CD4-positive, alpha-beta memory T cell (primary cell): ENCODE measurements around the gene LTBP1. TPM values are rescaled to one million over a fixed set of nuclear protein-coding genes. Genes with fewer than 3 reads are reported as not detected.

ENCODE experiments used
- CTCF ChIA-PET: fragments of 350-600 bp; sonication (Branson Sonifier 250); formaldehyde crosslinking; loops from one replicate; lab custom pipeline; 2021; ENCODE audit warnings: inconsistent platforms; ENCODE audit not compliant: partially characterized antibody; lab: Charles Lee
- POLR2A ChIA-PET: fragments of 350-600 bp; sonication (Branson Sonifier 250); formaldehyde crosslinking; loops from one replicate; lab custom pipeline; 2021; ENCODE audit not compliant: partially characterized antibody; lab: Charles Lee
- DNase-seq, 5 donors: peaks; one replicate each; pipeline versions ENCODE4 v3.0.0 to v3.0.0-alpha.2; 2020 to 2022; ENCODE audit warnings: mixed read lengths in 1 of 5
- H3K27ac ChIP-seq: one replicate; pipeline ENCODE4 v1.7.0; 2013; ENCODE audit warnings: low read depth, low read length
- H3K27me3 ChIP-seq: 2 replicates; pipeline ENCODE4 v1.7.0; 2013; ENCODE audit warnings: mild to moderate bottlenecking, low read length, moderate library complexity; ENCODE audit not compliant: insufficient read depth
- H3K36me3 ChIP-seq: 2 replicates; pipeline ENCODE4 v1.7.0; 2013; ENCODE audit warnings: mild to moderate bottlenecking, low read length, moderate library complexity; ENCODE audit not compliant: insufficient read depth
- H3K4me1 ChIP-seq: 2 replicates; pipeline ENCODE4 v1.7.0; 2013; ENCODE audit warnings: mild to moderate bottlenecking, low read length, moderate library complexity; ENCODE audit not compliant: insufficient read depth
- H3K4me3 ChIP-seq, 2 donors: one replicate each; pipeline ENCODE4 v1.7.0; 2013; ENCODE audit warnings: low read length in 2 of 2, mild to moderate bottlenecking in 1 of 2
- H3K9me3 ChIP-seq, 2 donors: one replicate each; pipeline ENCODE4 v1.7.0; 2013; ENCODE audit warnings: low read length in 2 of 2, control low read depth in 1 of 2; ENCODE audit not compliant: control insufficient read depth in 1 of 2
- H3K27ac Mint-ChIP-seq, 7 donors: one replicate each; pipeline ENCODE4 v1.8.0; 2020 to 2021; ENCODE audit warnings: mixed read lengths in 7 of 7, mild to moderate bottlenecking in 6 of 7, inconsistent platforms in 3 of 7, moderate library complexity in 3 of 7
- H3K27me3 Mint-ChIP-seq, 2 donors: one replicate each; pipeline ENCODE4 v1.8.0; 2020 to 2021; ENCODE audit warnings: mixed read lengths in 2 of 2
- H3K36me3 Mint-ChIP-seq, 2 donors: one replicate each; pipeline ENCODE4 v1.8.0; 2020 to 2021; ENCODE audit warnings: mixed read lengths in 2 of 2, inconsistent platforms in 1 of 2, mild to moderate bottlenecking in 1 of 2
- H3K4me1 Mint-ChIP-seq, 4 donors: one replicate each; pipeline ENCODE4 v1.8.0; 2020 to 2021; ENCODE audit warnings: mixed read lengths in 4 of 4, mild to moderate bottlenecking in 1 of 4
- H3K4me3 Mint-ChIP-seq, 8 donors: one replicate each; pipeline ENCODE4 v1.8.0; 2020 to 2021; ENCODE audit warnings: mixed read lengths in 8 of 8, mild to moderate bottlenecking in 7 of 8, moderate library complexity in 6 of 8, inconsistent platforms in 3 of 8
- H3K9me3 Mint-ChIP-seq, 8 donors: one replicate each; pipeline ENCODE4 v1.8.0; 2020 to 2021; ENCODE audit warnings: mixed read lengths in 8 of 8, mild to moderate bottlenecking in 5 of 8, inconsistent platforms in 3 of 8, moderate library complexity in 1 of 8
- intact Hi-C: fragments of 100-400 bp; cut with micrococcal nuclease; formaldehyde crosslinking; loops from one replicate; pipeline ENCODE4 v1.15.1; 2023
- polyA plus RNA-seq, 2 donors: library from polyadenylated mRNA; unstranded; fragments of 300-500 nt; fragmentation: Illumina TruSeq; gene quantifications; one replicate each; pipeline ENCODE4 v1.2.3, GENCODE V29; 2021
- total RNA-seq, 2 experiments: library from RNA; stranded (reverse); gene quantifications; one replicate each; pipeline ENCODE4 v1.2.3, GENCODE V29; 2021

Gene LTBP1
- total and polyA plus RNA-seq, 4 experiments from 2014 or later = 0.44 TPM; not detected in 3

DNA sequence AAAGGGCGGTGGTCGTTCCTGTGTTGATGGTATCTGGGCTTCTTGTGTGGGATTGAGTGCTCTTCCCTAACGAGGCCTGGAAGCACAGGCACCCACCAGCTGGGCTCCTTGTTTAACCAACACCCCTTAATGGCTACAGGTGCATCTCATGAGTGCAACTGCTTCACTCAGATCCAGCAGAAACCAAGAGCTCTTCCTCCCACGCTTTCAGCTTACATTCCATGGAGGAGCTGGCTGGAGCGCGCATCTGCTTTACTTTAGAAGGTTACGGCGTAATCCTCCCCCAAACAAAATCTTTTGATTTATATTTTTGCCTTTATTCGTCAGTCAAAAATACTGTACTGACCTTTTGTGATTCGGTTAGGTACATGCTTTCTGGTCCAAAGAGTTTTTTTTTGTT lies 174.7 kb downstream of the LTBP1 start:
- H3K27ac ChIP-seq = no peak overlapping the region
- ChIA-PET POLR2A (no interaction called here), CTCF (interaction anchor here (0.8 kb wide), 1 partner anchor 10 kb away, joined by 3 read pairs; no protein-coding TSS in a partner anchor)
- no peaks in the 10 kb centered on the region for H3K36me3 ChIP-seq
- intact Hi-C loops = no loop called here
- H3K4me3 ChIP-seq = no peak overlapping the region
- H3K27ac Mint-ChIP-seq = no peak overlapping the region
- H3K4me1 ChIP-seq = no peaks in the 10 kb centered on the region
- H3K9me3 Mint-ChIP-seq = peaks cover 0 to 3% (median 0%) of the 10 kb centered on the region in 8 donors
- H3K9me3 ChIP-seq = no peaks in the 10 kb centered on the region
- H3K27me3 ChIP-seq = no peaks in the 10 kb centered on the region
- H3K4me1 Mint-ChIP-seq = no peaks in the 10 kb centered on the region
- no peaks in the 10 kb centered on the region for H3K36me3 Mint-ChIP-seq
- peaks cover 5 to 8% of the 10 kb centered on the region in 2 donors for H3K27me3 Mint-ChIP-seq
- DNase-seq = no peak
- no peak overlapping the region for H3K4me3 Mint-ChIP-seq

DNA sequence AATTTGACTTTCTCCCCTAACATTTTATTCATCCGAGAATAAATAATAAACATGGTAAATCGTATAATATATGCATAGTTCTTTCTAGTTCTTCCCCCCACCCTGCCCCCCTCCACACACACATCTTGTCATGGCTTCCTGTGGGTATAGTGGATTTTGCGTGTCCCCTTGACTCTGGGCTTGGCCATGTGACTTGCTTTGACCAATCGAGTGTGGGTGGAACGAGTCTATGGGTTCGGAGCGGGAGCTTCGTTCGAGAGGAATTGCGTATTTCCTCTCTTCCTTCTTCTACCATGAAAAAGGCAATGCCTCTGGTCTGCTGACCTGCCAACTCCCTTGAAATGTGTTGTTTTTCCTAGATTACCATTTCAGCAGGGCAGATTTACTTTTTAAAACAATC lies 175.2 kb downstream of the LTBP1 start:
- CTCF ChIA-PET = no interaction called here
- DNase-seq = no peak
- Histone ChIP-seq H3K9me3 (no peaks in the 10 kb centered on the region), H3K4me1 (no peaks in the 10 kb centered on the region), H3K27ac (no peak overlapping the region), H3K36me3 (no peaks in the 10 kb centered on the region), H3K27me3 (no peaks in the 10 kb centered on the region), H3K4me3 (no peak overlapping the region)
- Mint-ChIP-seq H3K4me1 (no peaks in the 10 kb centered on the region), H3K4me3 (no peak overlapping the region), H3K36me3 (no peaks in the 10 kb centered on the region), H3K27ac (no peak overlapping the region), H3K9me3 (peaks cover 0 to 3% (median 0%) of the 10 kb centered on the region in 8 donors), H3K27me3 (peaks cover 5 to 8% of the 10 kb centered on the region in 2 donors)
- POLR2A ChIA-PET = no interaction called here
- intact Hi-C loops = no loop called here

DNA sequence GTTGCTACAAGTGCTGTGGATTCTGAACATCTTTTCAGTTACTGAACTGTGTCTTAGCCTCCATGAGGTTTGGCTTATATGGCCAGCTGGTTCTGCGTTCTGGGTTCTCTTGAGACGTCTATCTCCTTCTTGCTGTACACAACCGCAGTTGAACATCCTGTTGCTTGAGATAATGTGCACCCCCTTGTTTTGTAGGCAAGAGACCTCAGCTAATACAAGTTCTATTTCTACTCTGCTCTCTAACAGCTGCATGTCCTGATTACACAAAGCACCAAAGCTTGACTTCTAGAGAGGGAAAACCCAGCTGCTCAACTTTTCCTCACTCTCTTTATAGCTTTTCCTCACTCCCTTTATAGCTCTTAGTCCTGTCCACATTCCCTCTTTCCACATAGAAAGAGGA lies 176.0 kb downstream of the LTBP1 start:
- ChIA-PET CTCF (no interaction called here), POLR2A (no interaction called here)
- no peak overlapping the region for H3K4me3 ChIP-seq
- DNase-seq = no peak
- Mint-ChIP-seq H3K9me3 (peaks cover 0 to 3% (median 0%) of the 10 kb centered on the region in 8 donors), H3K36me3 (no peaks in the 10 kb centered on the region), H3K4me3 (no peak overlapping the region), H3K27ac (no peak overlapping the region), H3K27me3 (peaks cover 7 to 10% of the 10 kb centered on the region in 2 donors), H3K4me1 (no peaks in the 10 kb centered on the region)
- intact Hi-C loops = no loop called here
- H3K9me3 ChIP-seq = no peaks in the 10 kb centered on the region
- no peaks in the 10 kb centered on the region for H3K4me1 ChIP-seq
- no peaks in the 10 kb centered on the region for H3K27me3 ChIP-seq
- no peaks in the 10 kb centered on the region for H3K36me3 ChIP-seq
- H3K27ac ChIP-seq = no peak overlapping the region

DNA sequence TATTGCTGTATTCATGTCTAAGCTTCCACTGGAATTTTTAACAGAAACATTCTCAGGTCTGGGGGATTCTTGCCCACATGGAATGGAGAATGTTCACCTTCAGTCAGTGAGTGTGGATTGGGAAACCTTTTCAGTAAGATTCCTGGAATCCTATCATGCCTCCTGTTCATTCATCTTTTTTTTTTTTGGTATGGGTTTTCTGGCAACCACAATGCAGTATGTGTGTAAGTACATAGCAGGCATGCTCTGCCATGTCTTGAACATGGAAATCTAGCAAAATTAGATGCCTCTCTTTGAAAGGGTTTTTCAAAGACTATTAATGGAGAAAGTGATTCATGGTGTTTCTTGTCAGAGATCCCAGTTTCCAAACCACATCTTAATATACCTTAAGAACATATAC lies 176.5 kb downstream of the LTBP1 start:
- H3K9me3 Mint-ChIP-seq = peaks cover 0 to 3% (median 0%) of the 10 kb centered on the region in 8 donors
- intact Hi-C loops = no loop called here

DNA sequence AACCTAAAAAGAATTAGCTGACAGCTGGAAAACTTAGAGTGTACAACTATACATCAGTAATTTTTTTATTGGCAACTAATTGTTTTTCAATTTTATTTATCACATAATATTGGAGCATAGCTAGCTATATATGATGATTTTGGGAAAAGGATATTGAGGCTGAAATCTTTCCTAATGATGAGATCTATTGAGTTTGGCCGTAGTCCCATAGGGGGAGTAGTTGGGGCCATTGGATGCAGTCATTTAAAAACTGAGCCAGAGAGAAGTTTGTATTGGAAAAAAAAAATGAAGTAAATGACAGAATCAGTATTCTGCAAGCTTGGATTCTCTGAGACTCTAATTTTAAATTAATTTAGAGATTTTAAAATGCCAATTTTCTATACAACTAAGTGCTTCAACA lies 179.8 kb downstream of the LTBP1 start:
- no peak overlapping the region for H3K4me3 ChIP-seq
- Mint-ChIP-seq H3K4me1 (no peaks in the 10 kb centered on the region), H3K4me3 (no peak overlapping the region), H3K36me3 (no peaks in the 10 kb centered on the region), H3K9me3 (no peaks in the 10 kb centered on the region), H3K27me3 (peaks cover 7 to 9% of the 10 kb centered on the region in 2 donors), H3K27ac (no peak overlapping the region)
- ChIA-PET POLR2A (no interaction called here), CTCF (no interaction called here)
- H3K36me3 ChIP-seq = no peaks in the 10 kb centered on the region
- no peak for DNase-seq
- intact Hi-C loops = no loop called here
- no peaks in the 10 kb centered on the region for H3K27me3 ChIP-seq
- no peaks in the 10 kb centered on the region for H3K9me3 ChIP-seq
- no peak overlapping the region for H3K27ac ChIP-seq
- H3K4me1 ChIP-seq = no peaks in the 10 kb centered on the region

More for the DNA sequence above, 176.5 kb downstream of the LTBP1 start:
- Mint-ChIP-seq H3K36me3 (no peaks in the 10 kb centered on the region), H3K4me1 (no peaks in the 10 kb centered on the region), H3K4me3 (no peak overlapping the region), H3K27ac (no peak overlapping the region), H3K27me3 (peaks cover 5 to 9% of the 10 kb centered on the region in 2 donors)
- no peak for DNase-seq
- CTCF ChIA-PET = no interaction called here
- H3K9me3 ChIP-seq = no peaks in the 10 kb centered on the region
- no peaks in the 10 kb centered on the region for H3K4me1 ChIP-seq
- H3K27ac ChIP-seq = no peak overlapping the region
- H3K27me3 ChIP-seq = no peaks in the 10 kb centered on the region
- H3K36me3 ChIP-seq = no peaks in the 10 kb centered on the region
- POLR2A ChIA-PET = no interaction called here
- H3K4me3 ChIP-seq = no peak overlapping the region

DNA sequence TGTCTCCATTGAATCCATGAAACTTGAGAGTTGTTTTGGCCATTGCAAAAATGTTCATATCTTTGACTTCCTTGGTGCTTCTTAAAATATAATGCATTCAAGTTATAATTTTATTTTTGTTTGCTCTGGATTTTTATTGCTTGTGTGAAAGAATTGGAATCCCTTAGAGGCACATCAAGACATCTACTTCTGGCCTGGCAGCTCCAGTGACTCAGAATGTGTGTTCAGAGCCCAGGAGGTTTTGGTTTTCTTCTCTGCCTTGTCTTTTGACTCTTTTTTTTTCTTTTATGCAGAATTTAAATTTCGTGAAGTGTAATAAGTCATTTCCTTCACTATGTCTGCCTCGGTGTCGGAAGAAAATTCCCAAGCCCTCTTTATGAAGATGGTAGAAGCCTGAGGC lies 180.2 kb downstream of the LTBP1 start:
- no peak overlapping the region for H3K4me3 ChIP-seq
- H3K27me3 ChIP-seq = no peaks in the 10 kb centered on the region
- Mint-ChIP-seq H3K36me3 (no peaks in the 10 kb centered on the region), H3K27me3 (peaks cover 9% of the 10 kb centered on the region in 2 donors), H3K9me3 (no peaks in the 10 kb centered on the region), H3K4me1 (no peaks in the 10 kb centered on the region), H3K4me3 (no peak overlapping the region), H3K27ac (no peak overlapping the region)
- no peak for DNase-seq
- intact Hi-C loops = no loop called here
- H3K9me3 ChIP-seq = no peaks in the 10 kb centered on the region
- CTCF ChIA-PET = no interaction called here
- POLR2A ChIA-PET = no interaction called here
- no peaks in the 10 kb centered on the region for H3K4me1 ChIP-seq
- H3K36me3 ChIP-seq = no peaks in the 10 kb centered on the region
- no peak overlapping the region for H3K27ac ChIP-seq

DNA sequence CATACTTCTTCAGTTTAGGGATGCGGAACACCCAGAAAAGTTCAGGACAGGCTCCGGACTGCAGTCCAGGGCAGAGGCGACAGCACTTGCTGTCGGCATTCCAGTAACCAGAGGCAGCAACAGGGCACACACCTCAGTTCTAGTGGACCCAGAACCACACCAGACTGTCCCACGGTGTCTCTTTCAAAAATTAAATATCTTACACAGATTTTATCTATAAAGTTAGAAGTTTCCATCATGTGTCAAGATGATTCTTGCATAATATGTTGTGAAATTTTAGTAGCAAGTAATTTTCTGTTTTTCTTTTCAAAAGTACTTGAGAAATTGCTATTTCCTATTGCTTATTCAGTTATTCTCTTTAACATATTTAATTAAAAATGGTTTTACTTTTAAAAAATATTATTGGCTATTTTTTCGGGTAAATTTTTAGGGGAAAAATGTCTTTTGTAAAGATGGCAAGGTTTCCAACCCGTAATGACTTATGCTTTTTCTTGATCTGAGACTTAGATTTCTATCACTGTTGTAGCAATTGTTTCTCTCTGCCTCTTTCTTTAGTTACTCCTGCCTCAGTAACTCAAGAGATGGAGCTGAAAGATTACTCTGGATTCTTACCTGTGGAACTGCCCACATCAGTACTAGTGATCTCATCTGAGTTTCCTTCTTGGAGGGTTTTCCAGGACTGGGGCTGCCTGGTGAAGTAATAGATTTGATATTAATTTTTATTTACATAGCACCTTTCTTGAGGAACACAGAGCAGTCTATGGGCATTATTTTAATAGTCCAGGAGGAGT lies 182.7 kb downstream of the LTBP1 start:
- Mint-ChIP-seq H3K27me3 (peaks cover 9% of the 10 kb centered on the region in 2 donors), H3K27ac (no peak overlapping the region), H3K4me1 (no peaks in the 10 kb centered on the region), H3K9me3 (no peaks in the 10 kb centered on the region), H3K4me3 (no peak overlapping the region), H3K36me3 (no peaks in the 10 kb centered on the region)
- Histone ChIP-seq H3K4me1 (no peaks in the 10 kb centered on the region), H3K4me3 (no peak overlapping the region), H3K27me3 (no peaks in the 10 kb centered on the region), H3K27ac (no peak overlapping the region), H3K9me3 (no peaks in the 10 kb centered on the region), H3K36me3 (no peaks in the 10 kb centered on the region)
- DNase-seq = no peak
- intact Hi-C loops = no loop called here
- ChIA-PET POLR2A (no interaction called here), CTCF (no interaction called here)
